K562 treated with DMSO at 1 percent for 24 hours (cell line): Measurements from ENCODE around the gene VIPAS39. TPM values are rescaled to one million over a fixed set of nuclear protein-coding genes. Genes with fewer than 3 reads are reported as not detected.

Experiments used
- total RNA-seq: library from RNA; unstranded; fragments of 300-600 nt; gene quantifications from 2 replicates; pipeline ENCODE4 v1.2.3, GENCODE V29; 2022; ENCODE audit warnings: low read depth; ENCODE audit not compliant: insufficient read depth

Gene VIPAS39
- total RNA-seq = 13.6 TPM in 2 replicates

GRCh38 chr14:77457522-77458248 is at the start of gene VIPAS39, which contains the start of gene AHSA1:
Gene VIPAS39, minus strand, starts transcription at chr14:77457601. Its CDS starts 3,499 bp downstream, at chr14:77454102.
Gene AHSA1, plus strand, starts transcription at chr14:77458093. Its CDS starts 97 bp downstream, at chr14:77458190.

DNA sequence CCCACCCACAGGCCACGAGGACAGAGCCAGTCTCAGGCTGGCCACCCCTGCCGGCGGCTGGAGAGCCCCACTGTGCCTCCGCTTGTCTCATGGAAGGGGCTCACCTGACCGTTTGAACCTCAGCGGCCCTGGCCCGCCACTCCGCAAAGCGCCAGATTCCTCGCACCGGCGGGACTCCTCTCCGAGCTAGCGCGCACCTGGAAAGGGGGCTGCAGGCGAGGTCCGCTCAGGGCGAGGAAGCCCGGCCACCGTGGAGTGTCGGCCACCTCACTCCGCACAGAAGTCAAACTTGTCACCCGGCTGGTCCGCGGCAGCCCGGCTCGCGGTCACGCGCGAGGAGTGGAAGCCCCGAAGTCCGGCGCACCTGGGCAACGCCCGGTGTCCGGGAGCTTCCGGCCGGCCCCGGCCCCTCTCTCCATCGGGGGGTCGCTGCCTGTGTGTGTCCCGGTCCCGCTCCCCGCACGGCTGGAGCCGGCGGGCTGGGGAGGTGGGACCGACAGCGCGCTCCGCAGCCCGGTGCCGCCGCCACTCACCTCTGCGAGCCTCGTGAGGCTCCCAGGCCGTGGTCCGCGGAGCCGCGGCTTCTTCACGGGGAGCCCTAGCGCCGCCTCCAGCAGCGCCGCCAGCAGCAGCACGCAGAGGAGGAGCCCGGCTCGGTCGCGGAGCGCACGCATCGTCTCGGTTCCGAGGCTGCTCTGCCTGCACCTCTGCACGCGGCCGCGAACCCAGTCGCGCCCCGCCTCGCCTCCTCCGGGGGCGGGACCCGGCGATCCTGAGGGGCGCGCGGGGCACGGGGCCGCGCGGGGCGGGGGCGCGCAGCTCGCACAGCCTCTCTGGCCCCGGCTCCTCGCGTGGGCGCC is 40.9 kb upstream of the VIPAS39 start, which contains the start of gene ISM2:
TSS of gene ISM2 (minus strand) at position 697 of the 860 bp plus-strand sequence. CDS start at position 674, 23 bp downstream.

DNA sequence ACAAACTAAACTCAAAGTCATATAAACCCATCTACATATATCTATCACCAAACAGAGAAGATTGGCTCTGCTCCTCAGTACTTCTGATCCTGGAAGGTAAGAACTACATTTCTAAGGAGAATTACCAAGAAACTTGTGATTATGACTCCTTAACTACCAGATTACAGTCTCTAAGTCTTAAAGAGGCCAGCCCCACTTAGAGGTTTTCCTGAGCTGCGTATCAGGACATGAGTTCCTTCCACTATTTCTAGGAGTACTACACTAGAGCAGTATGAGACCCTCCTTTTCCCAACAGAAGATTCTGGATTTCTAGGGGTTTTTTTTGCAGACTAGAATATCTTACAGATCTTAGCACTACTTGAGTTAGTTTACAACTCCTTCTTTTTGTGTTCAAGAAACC is 34.0 kb downstream of the VIPAS39 start, which contains the start of gene NOXRED1:
TSS of gene NOXRED1 (minus strand) at position 101 of the 400 bp plus-strand sequence. CDS start 634 bp downstream, outside the sequence.

DNA sequence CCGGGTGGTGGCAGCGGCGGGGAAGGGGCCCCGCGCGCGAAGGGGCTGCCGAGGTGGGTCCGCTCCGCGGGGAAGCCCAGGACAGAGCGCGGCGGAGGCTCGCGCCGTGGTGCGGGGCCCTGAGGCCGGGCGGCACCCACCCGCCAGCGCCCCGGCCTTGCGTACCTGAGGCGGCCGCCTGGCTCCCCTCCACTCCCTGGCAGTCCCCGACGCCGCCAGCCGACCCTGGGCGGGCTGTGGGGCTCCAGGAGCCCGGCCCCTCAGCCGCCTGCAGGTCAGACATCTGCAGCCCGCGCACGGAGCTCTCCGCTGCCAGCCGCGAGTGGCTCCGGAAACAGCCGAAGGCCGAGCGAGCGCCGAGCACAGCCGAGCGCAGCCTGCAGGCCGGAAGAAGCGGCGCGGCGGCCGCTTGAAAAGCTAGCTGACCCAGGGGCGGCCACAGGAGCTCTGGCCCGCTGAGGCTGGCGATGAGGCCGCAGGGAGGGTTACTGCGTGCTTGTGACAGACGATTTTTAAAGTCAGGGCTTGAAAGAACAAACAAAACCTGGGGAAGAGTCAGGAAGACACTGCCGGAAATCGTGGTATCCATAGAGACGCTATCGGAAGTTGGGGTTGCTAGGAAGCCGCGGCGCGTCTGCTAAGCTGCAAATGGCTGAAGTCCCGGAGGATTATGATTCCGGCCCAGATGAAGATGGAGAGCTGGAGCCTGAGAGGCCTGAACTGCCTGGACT is 80.5 kb downstream of the VIPAS39 start, which contains the start of the genes SAMD15 and TMED8:
TSS of gene SAMD15 (plus strand) at position 609 of the 731 bp plus-strand sequence. CDS start at position 649, 40 bp downstream.
TSS of gene TMED8 (minus strand) at position 324 of the 731 bp plus-strand sequence. CDS start at position 283, 41 bp downstream.

Other genes with a start within 250 kb of the VIPAS39 start
- not detected in 2 replicates for gene NGB, start 186.4 kb downstream of the VIPAS39 start, total RNA-seq
- 6.8 and 7.3 TPM in 2 replicates for gene POMT2, start 136.7 kb downstream of the VIPAS39 start, total RNA-seq
- 37.8 and 39.4 TPM in 2 replicates for gene GSTZ1, start 136.6 kb downstream of the VIPAS39 start, total RNA-seq
- 5.5 and 7.1 TPM in 2 replicates for gene TMED8, start 80.5 kb downstream of the VIPAS39 start, total RNA-seq
- gene SAMD15, start 80.2 kb downstream of the VIPAS39 start, total RNA-seq = 0.29 and 2.4 TPM in 2 replicates
- 0.23 TPM in 1 of 2 replicates, not detected in the other for gene NOXRED1, start 34.1 kb downstream of the VIPAS39 start, total RNA-seq
- 65.7 and 79.4 TPM in 2 replicates for gene AHSA1, start 492 bp upstream of the VIPAS39 start, total RNA-seq
- not detected in 2 replicates for gene ISM2, start 41.2 kb upstream of the VIPAS39 start, total RNA-seq
- 9.1 and 10.9 TPM in 2 replicates for gene SPTLC2, start 159.0 kb upstream of the VIPAS39 start, total RNA-seq